GM12878 (cell line): Measurements from ENCODE around the gene FBXL17. TPM values are rescaled to one million over a fixed set of nuclear protein-coding genes. Genes with fewer than 3 reads are reported as not detected.
A peak's percentile ranks its signal among the peaks of the same experiment; 100 is the strongest.

Experiments used
- ATAC-seq: fragments of 200-7000 bp; cut with Tn5 transposase; 3 replicates; pipeline ENCODE4 v1.9.1; 2020; ENCODE audit warnings: mild to moderate bottlenecking, moderate library complexity
- BruUV-seq: library from RNA; stranded (reverse); fragments of 400-500 nt; replicated peaks from 2 replicates; lab custom pipeline; 2021; lab: Mats Ljungman, UMichigan
- CTCF ChIA-PET: fragments of 300-600 bp; sonication (Branson Sonifier 250); formaldehyde crosslinking; extraction: SDS; loops from one replicate; lab custom pipeline; 2021; ENCODE audit warnings: inconsistent platforms; lab: Yijun Ruan, JAX
- POLR2A ChIA-PET: fragments of 350-600 bp; formaldehyde crosslinking; extraction: SDS; loops from one replicate; lab custom pipeline; 2021; ENCODE audit warnings: inconsistent platforms; lab: Charles Lee
- RAD21 ChIA-PET: fragments of 300-600 bp; sonication (Branson Sonifier 250); formaldehyde crosslinking; loops from one replicate; lab custom pipeline; 2023; ENCODE audit warnings: antibody characterized with exemption; ENCODE audit not compliant: unreplicated experiment; lab: Charles Lee
- SMC1A ChIA-PET: fragments of 300-600 bp; sonication (Branson Sonifier 250); formaldehyde crosslinking; loops from one replicate; lab custom pipeline; 2023; ENCODE audit not compliant: unreplicated experiment, uncharacterized antibody; lab: Charles Lee
- DNase-seq: peaks from one replicate; pipeline ENCODE4 v3.0.0-alpha.2; 2011; ENCODE audit warnings: low read depth, low spot score
- FAIRE-seq: peaks from 3 replicates; lab custom pipeline; 2011; peaks lifted over from hg19 to GRCh38; lab: Jason Lieb, UNC
- H2AFZ ChIP-seq: 2 replicates; pipeline ENCODE4 v1.6.0; 2011; ENCODE audit warnings: low read depth, low read length, control low read depth; ENCODE audit not compliant: control insufficient read depth
- H3K27ac ChIP-seq: 2 replicates; pipeline ENCODE4 v1.5.1; 2011; ENCODE audit warnings: control low read depth; ENCODE audit not compliant: control insufficient read depth, insufficient read depth
- H3K27me3 ChIP-seq, 2 experiments: replicated peaks in 1 of 2; 2 replicates each; pipeline versions ENCODE4 v1.6.0 to v1.6.1; 2011; ENCODE audit warnings: low read length in 1 of 2; ENCODE audit not compliant: control insufficient read depth in 2 of 2, insufficient read depth in 2 of 2
- H3K36me3 ChIP-seq, 2 experiments: 2 replicates each; pipeline ENCODE4 v1.5.1; 2011; ENCODE audit warnings: low read length in 1 of 2; ENCODE audit not compliant: control insufficient read depth in 2 of 2, insufficient read depth in 2 of 2
- H3K4me1 ChIP-seq: 2 replicates; pipeline ENCODE4 v1.6.1; 2011; ENCODE audit warnings: mild to moderate bottlenecking, low read length, moderate library complexity, mixed read lengths; ENCODE audit not compliant: control insufficient read depth, insufficient read depth
- H3K4me2 ChIP-seq: 2 replicates; pipeline ENCODE4 v1.6.0; 2011; ENCODE audit warnings: control low read depth; ENCODE audit not compliant: control insufficient read depth, insufficient read depth
- H3K4me3 ChIP-seq: fragments of 200-600 bp; sonication (generic); 2 replicates; pipeline ENCODE4 v1.5.1; 2016
- H3K79me2 ChIP-seq: 2 replicates; pipeline ENCODE4 v1.6.0; 2011; ENCODE audit warnings: low read length; ENCODE audit not compliant: control insufficient read depth, insufficient read depth
- H3K9ac ChIP-seq: 2 replicates; pipeline ENCODE4 v1.8.0; 2011; ENCODE audit warnings: low read length, control low read depth, mixed read lengths; ENCODE audit not compliant: control insufficient read depth, insufficient read depth
- H3K9me3 ChIP-seq: replicated peaks from 3 replicates; pipeline ENCODE4 v1.5.1; 2011; ENCODE audit warnings: mild to moderate bottlenecking, low read length; ENCODE audit not compliant: control insufficient read depth, insufficient read depth
- H4K20me1 ChIP-seq: 2 replicates; pipeline ENCODE4 v1.6.0; 2011; ENCODE audit not compliant: control insufficient read depth, insufficient read depth
- MXI1 ChIP-seq: fragments of 150-350 bp; IDR thresholded peaks from 2 replicates; pipeline ENCODE4 v1.6.1; 2011; ENCODE audit warnings: low read depth, mild to moderate bottlenecking, inconsistent platforms, low read length, improper control_type of control experiment
- NFIC ChIP-seq: IDR thresholded peaks from 2 replicates; pipeline ENCODE4 v1.6.1; 2012; ENCODE audit warnings: low read depth, mild to moderate bottlenecking, inconsistent platforms, low read length, moderate library complexity
- SMARCA5 ChIP-seq: fragments of 450-650 bp; IDR thresholded peaks from 2 replicates; pipeline ENCODE4 v1.6.1; 2017; ENCODE audit warnings: mild to moderate bottlenecking
- YBX1 ChIP-seq: fragments of 450-650 bp; IDR thresholded peaks from 2 replicates; pipeline ENCODE4 v1.6.1; 2016; ENCODE audit warnings: antibody characterized with exemption
- ZNF384 ChIP-seq: IDR thresholded peaks from 2 replicates; pipeline ENCODE4 v1.6.1; 2012; ENCODE audit warnings: low read depth, mild to moderate bottlenecking, low read length, improper control_type of control experiment, borderline replicate concordance
- WGBS: methylation state at CpG from one replicate; pipeline ENCODE4 v1.1.6; 2016; ENCODE audit warnings: low lambda C conversion rate; ENCODE audit not compliant: insufficient replicate concordance, insufficient coverage; ENCODE audit errors: missing lambda C conversion rate; 5-methylcytosine and 5-hydroxymethylcytosine counted together
- in situ Hi-C: fragments of 300-500 bp; cut with MboI; formaldehyde crosslinking; loops from 9 replicates; pipeline ENCODE4 v1.14.3; 2018; ENCODE audit warnings: mixed read lengths
- intact Hi-C: fragments of 100-400 bp; cut with micrococcal nuclease; formaldehyde crosslinking; loops from one replicate; pipeline ENCODE4 v1.14.2; 2022; ENCODE audit not compliant: unreplicated experiment
- polyA plus RNA-seq, 11 experiments: library from polyadenylated mRNA; depleted of rRNA in 4 of 11; unstranded in 6 of 11; stranded (reverse) in 5 of 11; fragments of >200 nt; fragmentation: Nextera tagmentation in 4 of 11; fragmentation: Illumina TruSeq in 1 of 11; extraction: Ambion mirVana in 4 of 11; extraction: Trizol in 1 of 11; gene quantifications; 1 replicate in 1 of 11; 2 replicates in 10 of 11; pipeline versions ENCODE4 v1.2.1 to v1.2.3, GENCODE V29; 2011 to 2016; ENCODE audit warnings: inconsistent platforms in 2 of 11, missing spikeins in 2 of 11, low read depth in 1 of 11
- total RNA-seq, 4 experiments: library from RNA; depleted of rRNA in 3 of 4; stranded (reverse); fragments of >200 nt in 3 of 4; fragmentation: Illumina TruSeq in 1 of 4; extraction: Trizol in 1 of 4; gene quantifications; 2 replicates each; pipeline versions ENCODE4 v1.2.1 to v1.2.3, GENCODE V29; 2013 to 2021
- TF ChIP-seq, protein P1 (sequence below): fragments of 450-650 bp; IDR thresholded peaks from 2 replicates; pipeline ENCODE4 v1.6.1; 2017; ENCODE audit warnings: mild to moderate bottlenecking, moderate library complexity
- TF ChIP-seq, protein P2 (sequence below): IDR thresholded peaks from 2 replicates; pipeline ENCODE4 v1.6.1; 2012; ENCODE audit warnings: improper control_type of control experiment, low read depth, low read length; ENCODE audit not compliant: insufficient replicate concordance
- TF ChIP-seq, protein P3 (sequence below): fragments of 450-650 bp; IDR thresholded peaks from 2 replicates; pipeline ENCODE4 v1.6.1; 2017; ENCODE audit warnings: low read depth, mild to moderate bottlenecking, moderate library complexity

The FBXL17 gene
- total and polyA plus RNA-seq, 10 of the 15 experiments (the other 5 are each of a cell fraction or from before 2014, with no cell fraction given), result 0.88 to 9.0 (median 4.4) TPM

DNA sequence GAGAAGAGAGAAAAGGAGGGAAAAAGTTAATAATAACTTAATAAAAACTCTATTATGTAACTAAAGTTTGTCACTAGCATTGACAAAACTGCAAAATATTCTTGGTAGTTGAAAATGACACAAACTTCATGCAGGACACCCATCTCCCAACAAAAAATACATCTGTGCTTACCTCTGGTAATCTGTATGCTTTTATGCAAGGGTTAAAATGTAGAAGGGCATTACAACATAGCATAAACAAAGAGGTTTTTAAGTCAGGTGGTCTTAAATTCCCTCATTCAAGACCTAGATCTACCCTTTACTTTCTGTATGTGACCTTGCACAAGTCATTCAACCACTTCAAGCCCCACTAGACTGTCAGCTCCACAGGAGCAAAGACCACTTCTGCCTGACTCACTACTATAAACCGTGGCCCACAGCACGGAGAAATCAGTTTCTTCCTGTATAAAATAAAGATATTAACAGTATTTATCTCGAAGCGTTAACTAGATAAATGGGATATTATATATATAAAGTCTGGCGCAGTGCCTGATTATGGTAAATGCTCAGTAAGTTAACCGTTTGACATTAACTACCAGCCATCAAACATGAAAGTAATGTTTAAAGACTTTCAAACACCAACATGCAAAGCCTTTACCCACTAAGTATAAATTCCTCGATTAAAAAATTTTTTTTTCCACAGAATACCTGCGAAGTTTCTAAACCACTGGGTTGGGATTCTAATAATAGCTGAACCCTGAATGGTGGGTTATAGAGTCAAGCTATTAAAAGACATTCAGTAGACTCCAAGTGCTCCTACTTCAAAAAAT, 2.0 kb downstream of the FBXL17 start:
- Histone ChIP-seq H3K36me3 (no peaks in the 10 kb centered on the region), H3K79me2 (peaks cover 26% of the 10 kb centered on the region), H3K27ac (peak overlapping the region; percentile 94), H3K9me3 (no peaks in the 10 kb centered on the region; the same call in 1 of the 3 replicates), H3K4me2 (peak overlapping the region; percentile 85), H2AFZ (peak overlapping the region; percentile 59), H4K20me1 (no peaks in the 10 kb centered on the region), H3K27me3 (no peaks in the 10 kb centered on the region), H3K9ac (peak overlapping the region; percentile 94), H3K4me3 (peak overlapping the region; percentile 76), H3K4me1 (0 out of 2 replicates have a peak, but pooled peaks cover 2% of the 10 kb centered on the region)
- DNase-seq, result no peak
- no peak for ATAC-seq
- FAIRE-seq, result no peak
- BruUV-seq, result TSS peak; percentile 57
- in situ Hi-C loops, result no loop called here
- WGBS, result 0% methylated on average over 8 of the region's 8 CpGs
- ChIA-PET CTCF (interaction anchor here (0.7 to 2.4 kb wide), 3 partner anchors 14 to 120 kb away, joined by 3 to 8 read pairs (median 3); no protein-coding TSS in a partner anchor), POLR2A (interaction anchor here (0.6 kb wide), 1 partner anchor 18 kb away, joined by 3 read pairs; no protein-coding TSS in a partner anchor), RAD21 (interaction anchor here (1.0 to 1.6 kb wide), 2 partner anchors 34 to 568 kb away, joined by 3 to 4 read pairs; no protein-coding TSS in a partner anchor), SMC1A (interaction anchor here (0.5 to 1.9 kb wide), 5 partner anchors 18 to 1543 kb away, joined by 3 to 7 read pairs (median 4); no protein-coding TSS in a partner anchor)
- intact Hi-C loops, result loop anchor here (5.0 to 10.0 kb wide), 3 partner anchors 142 to 1315 kb away; no protein-coding TSS in a partner anchor
- no peak for TF ChIP-seq MXI1
- no peak for TF ChIP-seq YBX1
- TF ChIP-seq, protein P1, sequence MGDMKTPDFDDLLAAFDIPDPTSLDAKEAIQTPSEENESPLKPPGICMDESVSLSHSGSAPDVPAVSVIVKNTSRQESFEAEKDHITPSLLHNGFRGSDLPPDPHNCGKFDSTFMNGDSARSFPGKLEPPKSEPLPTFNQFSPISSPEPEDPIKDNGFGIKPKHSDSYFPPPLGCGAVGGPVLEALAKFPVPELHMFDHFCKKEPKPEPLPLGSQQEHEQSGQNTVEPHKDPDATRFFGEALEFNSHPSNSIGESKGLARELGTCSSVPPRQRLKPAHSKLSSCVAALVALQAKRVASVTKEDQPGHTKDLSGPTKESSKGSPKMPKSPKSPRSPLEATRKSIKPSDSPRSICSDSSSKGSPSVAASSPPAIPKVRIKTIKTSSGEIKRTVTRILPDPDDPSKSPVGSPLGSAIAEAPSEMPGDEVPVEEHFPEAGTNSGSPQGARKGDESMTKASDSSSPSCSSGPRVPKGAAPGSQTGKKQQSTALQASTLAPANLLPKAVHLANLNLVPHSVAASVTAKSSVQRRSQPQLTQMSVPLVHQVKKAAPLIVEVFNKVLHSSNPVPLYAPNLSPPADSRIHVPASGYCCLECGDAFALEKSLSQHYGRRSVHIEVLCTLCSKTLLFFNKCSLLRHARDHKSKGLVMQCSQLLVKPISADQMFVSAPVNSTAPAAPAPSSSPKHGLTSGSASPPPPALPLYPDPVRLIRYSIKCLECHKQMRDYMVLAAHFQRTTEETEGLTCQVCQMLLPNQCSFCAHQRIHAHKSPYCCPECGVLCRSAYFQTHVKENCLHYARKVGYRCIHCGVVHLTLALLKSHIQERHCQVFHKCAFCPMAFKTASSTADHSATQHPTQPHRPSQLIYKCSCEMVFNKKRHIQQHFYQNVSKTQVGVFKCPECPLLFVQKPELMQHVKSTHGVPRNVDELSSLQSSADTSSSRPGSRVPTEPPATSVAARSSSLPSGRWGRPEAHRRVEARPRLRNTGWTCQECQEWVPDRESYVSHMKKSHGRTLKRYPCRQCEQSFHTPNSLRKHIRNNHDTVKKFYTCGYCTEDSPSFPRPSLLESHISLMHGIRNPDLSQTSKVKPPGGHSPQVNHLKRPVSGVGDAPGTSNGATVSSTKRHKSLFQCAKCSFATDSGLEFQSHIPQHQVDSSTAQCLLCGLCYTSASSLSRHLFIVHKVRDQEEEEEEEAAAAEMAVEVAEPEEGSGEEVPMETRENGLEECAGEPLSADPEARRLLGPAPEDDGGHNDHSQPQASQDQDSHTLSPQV, result no peak
- 0 out of 2 replicates have a peak, but pooled peaks have one; percentile 42 for TF ChIP-seq NFIC
- TF ChIP-seq ZNF384, result no peak
- TF ChIP-seq, protein P2, sequence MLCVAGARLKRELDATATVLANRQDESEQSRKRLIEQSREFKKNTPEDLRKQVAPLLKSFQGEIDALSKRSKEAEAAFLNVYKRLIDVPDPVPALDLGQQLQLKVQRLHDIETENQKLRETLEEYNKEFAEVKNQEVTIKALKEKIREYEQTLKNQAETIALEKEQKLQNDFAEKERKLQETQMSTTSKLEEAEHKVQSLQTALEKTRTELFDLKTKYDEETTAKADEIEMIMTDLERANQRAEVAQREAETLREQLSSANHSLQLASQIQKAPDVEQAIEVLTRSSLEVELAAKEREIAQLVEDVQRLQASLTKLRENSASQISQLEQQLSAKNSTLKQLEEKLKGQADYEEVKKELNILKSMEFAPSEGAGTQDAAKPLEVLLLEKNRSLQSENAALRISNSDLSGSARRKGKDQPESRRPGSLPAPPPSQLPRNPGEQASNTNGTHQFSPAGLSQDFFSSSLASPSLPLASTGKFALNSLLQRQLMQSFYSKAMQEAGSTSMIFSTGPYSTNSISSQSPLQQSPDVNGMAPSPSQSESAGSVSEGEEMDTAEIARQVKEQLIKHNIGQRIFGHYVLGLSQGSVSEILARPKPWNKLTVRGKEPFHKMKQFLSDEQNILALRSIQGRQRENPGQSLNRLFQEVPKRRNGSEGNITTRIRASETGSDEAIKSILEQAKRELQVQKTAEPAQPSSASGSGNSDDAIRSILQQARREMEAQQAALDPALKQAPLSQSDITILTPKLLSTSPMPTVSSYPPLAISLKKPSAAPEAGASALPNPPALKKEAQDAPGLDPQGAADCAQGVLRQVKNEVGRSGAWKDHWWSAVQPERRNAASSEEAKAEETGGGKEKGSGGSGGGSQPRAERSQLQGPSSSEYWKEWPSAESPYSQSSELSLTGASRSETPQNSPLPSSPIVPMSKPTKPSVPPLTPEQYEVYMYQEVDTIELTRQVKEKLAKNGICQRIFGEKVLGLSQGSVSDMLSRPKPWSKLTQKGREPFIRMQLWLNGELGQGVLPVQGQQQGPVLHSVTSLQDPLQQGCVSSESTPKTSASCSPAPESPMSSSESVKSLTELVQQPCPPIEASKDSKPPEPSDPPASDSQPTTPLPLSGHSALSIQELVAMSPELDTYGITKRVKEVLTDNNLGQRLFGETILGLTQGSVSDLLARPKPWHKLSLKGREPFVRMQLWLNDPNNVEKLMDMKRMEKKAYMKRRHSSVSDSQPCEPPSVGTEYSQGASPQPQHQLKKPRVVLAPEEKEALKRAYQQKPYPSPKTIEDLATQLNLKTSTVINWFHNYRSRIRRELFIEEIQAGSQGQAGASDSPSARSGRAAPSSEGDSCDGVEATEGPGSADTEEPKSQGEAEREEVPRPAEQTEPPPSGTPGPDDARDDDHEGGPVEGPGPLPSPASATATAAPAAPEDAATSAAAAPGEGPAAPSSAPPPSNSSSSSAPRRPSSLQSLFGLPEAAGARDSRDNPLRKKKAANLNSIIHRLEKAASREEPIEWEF, result no peak
- no peak for TF ChIP-seq SMARCA5
- TF ChIP-seq, protein P3, sequence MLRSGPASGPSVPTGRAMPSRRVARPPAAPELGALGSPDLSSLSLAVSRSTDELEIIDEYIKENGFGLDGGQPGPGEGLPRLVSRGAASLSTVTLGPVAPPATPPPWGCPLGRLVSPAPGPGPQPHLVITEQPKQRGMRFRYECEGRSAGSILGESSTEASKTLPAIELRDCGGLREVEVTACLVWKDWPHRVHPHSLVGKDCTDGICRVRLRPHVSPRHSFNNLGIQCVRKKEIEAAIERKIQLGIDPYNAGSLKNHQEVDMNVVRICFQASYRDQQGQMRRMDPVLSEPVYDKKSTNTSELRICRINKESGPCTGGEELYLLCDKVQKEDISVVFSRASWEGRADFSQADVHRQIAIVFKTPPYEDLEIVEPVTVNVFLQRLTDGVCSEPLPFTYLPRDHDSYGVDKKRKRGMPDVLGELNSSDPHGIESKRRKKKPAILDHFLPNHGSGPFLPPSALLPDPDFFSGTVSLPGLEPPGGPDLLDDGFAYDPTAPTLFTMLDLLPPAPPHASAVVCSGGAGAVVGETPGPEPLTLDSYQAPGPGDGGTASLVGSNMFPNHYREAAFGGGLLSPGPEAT, result no peak
